ENCODE measurements around the gene MGAT5B.

Gene MGAT5B

DNA sequence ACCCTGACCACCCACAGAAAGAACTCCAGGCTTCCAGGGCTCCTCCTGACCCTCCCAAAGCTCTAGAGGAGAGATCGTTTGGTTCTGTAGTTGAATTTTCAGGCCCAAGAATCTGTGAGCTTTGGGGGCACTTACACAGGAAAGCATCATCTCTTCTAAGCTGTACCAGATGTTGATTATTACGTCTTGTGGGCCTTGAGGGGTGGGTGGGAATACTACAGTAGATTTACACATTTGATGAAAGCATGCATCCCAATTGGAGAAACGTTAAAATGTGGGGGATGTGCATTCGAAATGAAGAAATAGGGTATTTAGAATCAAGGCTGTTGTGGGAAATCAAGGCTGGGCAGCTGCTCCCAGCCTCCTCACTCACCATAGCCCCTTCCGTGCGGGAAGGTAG, 61.9 kb downstream of the MGAT5B start:
- DNase-seq: no peak

- DNase-seq: no peak
Measured at GRCh38 chr17:76932402-76933333, 64.5 kb downstream of the MGAT5B start.

- no peak for DNase-seq
Measured at GRCh38 chr17:76934561-76935320, 66.5 kb downstream of the MGAT5B start.

- no peak for DNase-seq
Measured at GRCh38 chr17:76935331-76935730, 67.1 kb downstream of the MGAT5B start.

GRCh38 chr17:76937238-76937637, 69.0 kb downstream of the MGAT5B start:
- DNase-seq: no peak

DNA sequence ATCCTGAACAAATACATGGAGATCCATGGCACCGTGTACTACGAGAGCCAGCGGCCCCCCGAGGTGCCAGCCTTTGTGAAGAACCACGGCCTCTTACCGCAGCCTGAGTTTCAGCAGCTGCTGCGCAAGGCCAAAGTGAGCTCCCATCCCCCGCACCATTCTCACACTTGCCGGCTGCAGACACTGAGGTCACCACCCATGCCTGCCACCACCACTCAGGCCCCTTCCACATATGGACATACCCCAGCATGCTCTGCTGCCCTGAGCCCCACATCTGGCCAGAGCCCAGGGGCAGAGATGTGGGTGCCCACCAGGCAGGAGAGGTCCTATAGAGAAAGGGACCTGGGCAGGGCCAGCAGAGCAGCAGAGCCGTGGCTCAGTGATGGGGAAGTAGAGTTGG, 69.8 kb downstream of the MGAT5B start:
- DNase-seq: no peak

DNA sequence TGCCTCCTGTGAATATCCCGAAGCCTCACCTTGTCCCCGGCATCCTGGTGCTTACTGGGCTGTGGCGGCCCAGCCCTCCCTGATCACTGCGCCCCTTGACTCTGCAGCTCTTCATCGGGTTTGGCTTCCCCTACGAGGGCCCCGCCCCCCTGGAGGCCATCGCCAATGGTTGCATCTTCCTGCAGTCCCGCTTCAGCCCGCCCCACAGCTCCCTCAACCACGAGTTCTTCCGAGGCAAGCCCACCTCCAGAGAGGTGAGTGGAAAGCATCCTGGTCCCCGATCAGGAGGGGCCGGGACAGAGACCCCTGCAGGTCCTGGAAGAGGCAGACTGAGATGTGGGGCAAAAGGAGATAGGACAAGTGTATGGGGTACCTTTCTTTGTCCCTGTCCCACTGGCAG, 72.1 kb downstream of the MGAT5B start:
- DNase-seq: no peak

- DNase-seq: no peak
Measured at GRCh38 chr17:76940738-76941350, 72.6 kb downstream of the MGAT5B start.

DNA sequence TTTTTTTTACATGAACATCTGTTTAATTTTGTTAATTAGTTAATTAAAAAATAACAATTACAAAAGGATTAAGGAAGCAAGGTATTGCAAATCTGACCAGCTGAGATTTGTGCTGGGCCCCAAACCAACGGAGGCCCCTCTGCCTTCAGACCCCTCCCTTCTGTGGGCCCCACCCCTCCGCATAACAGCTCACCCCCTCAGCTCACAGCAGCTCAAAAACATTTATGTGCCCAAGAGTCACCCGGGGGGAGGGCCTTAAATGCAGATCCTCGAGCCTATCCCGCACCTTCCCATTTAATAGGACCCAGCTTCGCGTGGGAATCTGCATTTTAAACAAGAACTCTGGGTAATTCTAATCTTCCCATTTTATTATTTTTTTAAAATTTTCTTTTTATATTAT, 75.0 kb downstream of the MGAT5B start:
- no peak for DNase-seq

- no peak for DNase-seq
Measured at GRCh38 chr17:76943781-76944213, 75.6 kb downstream of the MGAT5B start.

DNA sequence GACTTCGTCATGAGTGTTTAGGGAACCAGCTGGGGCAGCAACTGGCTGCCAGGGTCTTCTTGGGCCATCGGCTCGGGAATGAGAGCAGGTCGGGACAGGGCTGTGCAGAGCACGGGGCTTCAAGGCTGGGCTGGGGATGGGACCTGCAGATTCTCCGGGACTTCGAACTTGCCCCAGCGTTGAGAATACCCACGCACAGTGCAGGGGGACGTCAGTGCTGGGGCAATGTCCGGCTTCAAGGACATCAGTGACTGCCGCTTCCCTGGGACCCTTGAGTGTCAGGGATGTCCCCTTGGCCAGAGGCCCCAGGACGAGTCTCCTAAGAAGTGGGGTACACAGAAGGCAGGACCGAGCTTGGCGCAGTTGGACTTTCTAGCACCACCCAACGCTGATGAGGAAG, 76.3 kb downstream of the MGAT5B start:
- no peak for DNase-seq

- no peak for DNase-seq
Measured at GRCh38 chr17:76946111-76946771, 78.0 kb downstream of the MGAT5B start.

- no peak for DNase-seq
Measured at GRCh38 chr17:76946772-76947135, 78.5 kb downstream of the MGAT5B start.

DNA sequence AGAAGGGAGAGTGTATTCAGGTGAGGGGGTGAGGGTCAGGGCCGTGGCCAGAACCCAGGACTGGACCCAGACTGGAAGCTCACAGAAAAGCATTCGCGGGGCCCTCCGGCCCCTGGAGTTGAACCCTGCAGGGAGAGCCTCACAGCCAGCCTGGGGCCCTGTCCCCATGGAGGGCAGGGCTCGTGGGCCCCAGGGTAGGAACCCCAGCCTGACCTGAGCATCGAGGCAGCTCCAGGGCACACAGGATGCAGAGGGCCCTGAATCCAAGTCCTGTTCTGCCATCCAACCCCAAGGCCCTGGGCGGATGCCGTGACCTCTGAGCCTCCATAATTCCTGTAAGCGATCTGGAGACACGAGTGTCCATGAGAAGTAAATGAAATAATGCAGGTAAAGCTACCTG, 79.1 kb downstream of the MGAT5B start:
- DNase-seq: no peak

DNA sequence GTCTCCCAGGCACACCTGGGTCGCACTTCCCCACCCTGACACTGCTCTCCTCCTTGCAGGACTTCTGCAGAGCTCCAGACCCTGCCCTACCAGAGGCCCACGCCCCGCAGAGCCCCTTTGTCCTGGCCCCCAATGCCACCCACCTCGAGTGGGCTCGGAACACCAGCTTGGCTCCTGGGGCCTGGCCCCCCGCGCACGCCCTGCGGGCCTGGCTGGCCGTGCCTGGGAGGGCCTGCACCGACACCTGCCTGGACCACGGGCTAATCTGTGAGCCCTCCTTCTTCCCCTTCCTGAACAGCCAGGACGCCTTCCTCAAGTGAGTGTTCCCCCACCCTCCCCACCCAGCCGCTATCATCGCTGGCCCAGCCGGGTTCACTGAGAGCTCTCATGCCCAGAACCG, 79.6 kb downstream of the MGAT5B start:
- DNase-seq: no peak

GRCh38 chr17:76948301-76948700, 80.1 kb downstream of the MGAT5B start:
- DNase-seq: no peak

- DNase-seq: no peak
Measured at GRCh38 chr17:76948726-76949342, 80.6 kb downstream of the MGAT5B start.

DNA sequence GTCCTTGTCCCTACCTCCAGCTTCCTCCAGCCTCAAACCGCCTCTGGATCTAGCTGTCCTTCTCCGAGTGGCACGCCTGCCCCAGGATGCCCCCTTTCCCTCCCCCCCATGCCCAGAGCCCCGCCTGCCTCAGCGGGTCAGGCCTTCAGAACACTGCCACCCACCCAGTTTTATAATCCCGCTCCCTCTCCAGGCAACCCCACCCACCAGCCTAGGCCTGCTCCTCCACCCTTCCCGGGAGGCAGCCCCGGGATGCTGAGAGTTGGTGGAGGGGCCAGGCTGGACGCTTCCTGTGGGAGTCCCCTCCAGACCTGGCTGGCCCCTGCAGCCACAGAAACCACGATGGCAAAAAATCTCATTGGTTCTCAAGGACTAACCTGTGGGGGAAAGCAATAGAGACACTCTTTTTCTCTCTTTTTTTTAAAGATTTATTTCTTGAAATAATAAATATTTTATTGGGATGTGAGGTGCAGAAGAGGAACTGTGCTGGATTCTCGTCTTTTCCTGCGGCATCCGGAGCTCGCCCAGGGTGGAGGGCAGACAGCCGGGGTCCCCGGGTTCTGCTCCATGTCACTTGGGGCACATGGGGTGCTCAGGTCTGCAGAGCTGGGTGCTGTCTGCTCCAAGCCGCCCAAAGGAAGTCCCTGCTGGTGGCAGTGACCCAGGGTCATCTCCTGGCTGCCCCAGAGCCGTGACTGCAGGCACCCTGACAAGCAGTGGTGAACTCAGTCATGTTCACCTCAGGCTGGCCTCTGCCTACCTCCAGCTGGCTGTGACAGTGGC, 81.9 kb downstream of the MGAT5B start:
- no peak for DNase-seq

- DNase-seq: no peak
Measured at GRCh38 chr17:76951375-76951905, 83.2 kb downstream of the MGAT5B start.

DNA sequence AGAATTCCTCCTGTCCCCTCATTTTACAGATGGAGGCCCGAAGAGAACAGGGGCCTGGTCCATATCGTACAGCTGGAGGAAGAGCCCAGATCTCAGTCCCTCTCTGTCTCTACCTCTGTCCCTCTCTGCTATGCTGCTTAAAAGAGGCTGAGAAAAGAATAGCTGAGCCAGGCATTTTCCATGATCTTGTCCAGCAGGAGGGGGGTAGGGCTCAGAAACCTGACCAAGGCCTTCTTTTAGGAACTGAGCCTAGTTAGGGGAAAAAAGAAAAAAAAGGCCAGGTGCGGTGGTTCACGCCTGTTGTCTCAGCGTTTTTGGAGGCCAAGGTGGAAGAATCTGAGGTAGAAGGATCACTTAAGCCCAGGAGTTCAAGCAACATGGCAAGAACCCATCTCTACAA, 84.2 kb downstream of the MGAT5B start:
- DNase-seq: no peak

DNA sequence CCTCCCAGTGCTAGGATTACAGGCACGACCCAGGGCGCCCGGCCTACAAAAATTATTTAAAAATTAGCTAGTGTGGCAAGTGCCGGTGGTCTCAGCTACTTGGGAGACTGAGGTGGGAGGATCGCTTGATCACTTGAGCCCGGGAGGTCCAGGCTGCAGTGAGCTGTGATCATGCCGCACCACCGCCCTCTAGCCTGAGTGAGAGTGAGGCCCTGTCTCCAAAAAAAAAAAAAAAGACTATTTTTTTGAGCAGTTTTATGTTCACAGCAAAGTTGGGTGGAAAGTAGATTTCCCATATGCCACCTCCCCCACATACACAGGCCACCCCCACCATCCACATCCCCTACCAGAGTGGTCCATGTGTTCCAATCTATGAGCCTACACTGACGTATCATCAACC, 84.9 kb downstream of the MGAT5B start:
- no peak for DNase-seq

DNA sequence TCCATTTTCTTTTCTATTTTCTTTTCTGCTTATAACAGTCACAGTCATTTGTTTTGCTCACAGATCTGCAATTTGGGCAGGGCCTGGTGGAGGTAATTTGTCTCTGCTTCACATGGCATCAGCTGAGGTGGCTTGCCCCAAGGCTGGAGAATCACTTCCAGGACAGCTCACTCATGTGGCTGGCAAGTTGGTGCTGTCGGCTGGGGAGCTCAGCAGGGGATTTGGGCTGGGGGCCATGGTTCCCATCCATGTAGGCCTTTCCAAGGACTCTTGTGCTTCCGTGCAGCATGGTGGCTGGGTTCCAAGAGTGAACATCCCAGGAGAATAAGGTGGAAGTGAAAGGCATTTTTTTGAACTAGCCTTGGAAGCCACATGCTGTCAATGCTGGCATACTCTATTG, 85.7 kb downstream of the MGAT5B start:
- DNase-seq: no peak
